Skeletal muscle tissue (tissue), 4 donors: ENCODE data around the gene KRT222. TPM values are rescaled to one million over a fixed set of nuclear protein-coding genes. Genes with fewer than 3 reads are reported as not detected.

ENCODE experiments used
- H3K27ac ChIP-seq: one replicate; pipeline ENCODE4 v1.7.0; 2013; ENCODE audit warnings: mild to moderate bottlenecking, low read depth, low read length, inconsistent platforms
- H3K27me3 ChIP-seq, 3 donors: one replicate each; pipeline ENCODE4 v1.7.0; 2013; ENCODE audit warnings: low read length in 3 of 3; ENCODE audit not compliant: control insufficient read depth in 3 of 3, insufficient read depth in 3 of 3
- H3K36me3 ChIP-seq, 3 donors: one replicate each; pipeline ENCODE4 v1.7.0; 2013; ENCODE audit warnings: low read length in 3 of 3; ENCODE audit not compliant: control insufficient read depth in 3 of 3, insufficient read depth in 3 of 3
- H3K4me1 ChIP-seq, 3 donors: one replicate each; pipeline ENCODE4 v1.7.0; 2013; ENCODE audit warnings: low read length in 3 of 3, mild to moderate bottlenecking in 3 of 3; ENCODE audit not compliant: control insufficient read depth in 3 of 3, insufficient read depth in 3 of 3
- H3K4me3 ChIP-seq, 3 donors: one replicate each; pipeline ENCODE4 v1.7.0; 2013; ENCODE audit warnings: low read length in 3 of 3
- H3K9ac ChIP-seq, 3 donors: one replicate each; pipeline ENCODE4 v1.7.0; 2013; ENCODE audit warnings: low read length in 3 of 3, mild to moderate bottlenecking in 3 of 3, moderate library complexity in 2 of 3, low read depth in 1 of 3
- H3K9me3 ChIP-seq, 3 donors: one replicate each; pipeline ENCODE4 v1.7.0; 2013; ENCODE audit warnings: low read length in 3 of 3; ENCODE audit not compliant: control insufficient read depth in 3 of 3
- total RNA-seq: library from RNA; depleted of rRNA; stranded (reverse); fragments of >200 nt; gene quantifications from one replicate; pipeline ENCODE4 v1.2.3, GENCODE V29; 2014
- donor health status: Osteomylitis.

KRT222 gene
- total RNA-seq, 1 donor from 2014 or later, result 0.52 TPM

DNA sequence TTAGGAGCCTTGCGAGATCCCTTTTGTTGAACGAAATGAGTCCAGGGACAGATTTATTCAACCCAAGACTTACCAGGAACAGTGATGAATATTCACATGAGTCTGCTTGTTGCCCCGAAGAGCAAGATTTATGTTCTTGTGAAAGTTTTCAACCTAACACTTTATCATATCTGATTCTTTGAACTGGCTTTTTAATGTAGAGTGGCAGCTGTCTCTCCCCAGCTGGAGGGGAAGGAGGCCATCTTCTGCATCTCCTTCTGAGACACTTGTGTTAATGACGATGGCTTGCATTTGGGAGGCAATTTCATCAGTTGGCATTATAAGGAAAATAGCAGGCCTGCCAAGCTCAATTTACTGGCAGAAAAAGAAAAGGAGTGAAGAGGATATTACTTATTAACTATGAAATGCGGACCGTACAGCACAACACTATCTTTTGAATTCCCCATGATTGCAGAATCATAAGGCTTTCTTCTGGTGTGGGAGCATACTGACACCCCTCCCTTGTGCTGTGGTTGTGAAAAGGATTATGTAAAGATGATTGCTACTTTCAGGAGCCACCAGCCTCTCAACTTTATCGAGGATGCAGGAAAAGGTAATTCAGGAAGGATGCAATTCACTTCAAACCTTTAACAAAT is 53.0 kb downstream of the KRT222 start:
- H3K4me3 ChIP-seq, result no peak overlapping the region
- H3K27ac ChIP-seq, result no peak overlapping the region
- peaks cover 20 to 34% (median 26%) of the 10 kb centered on the region in 3 donors for H3K27me3 ChIP-seq
- H3K9me3 ChIP-seq, result no peaks in the 10 kb centered on the region
- no peak overlapping the region for H3K9ac ChIP-seq
- peaks cover 0 to 3% (median 3%) of the 10 kb centered on the region in 3 donors for H3K4me1 ChIP-seq
- no peaks in the 10 kb centered on the region for H3K36me3 ChIP-seq

DNA sequence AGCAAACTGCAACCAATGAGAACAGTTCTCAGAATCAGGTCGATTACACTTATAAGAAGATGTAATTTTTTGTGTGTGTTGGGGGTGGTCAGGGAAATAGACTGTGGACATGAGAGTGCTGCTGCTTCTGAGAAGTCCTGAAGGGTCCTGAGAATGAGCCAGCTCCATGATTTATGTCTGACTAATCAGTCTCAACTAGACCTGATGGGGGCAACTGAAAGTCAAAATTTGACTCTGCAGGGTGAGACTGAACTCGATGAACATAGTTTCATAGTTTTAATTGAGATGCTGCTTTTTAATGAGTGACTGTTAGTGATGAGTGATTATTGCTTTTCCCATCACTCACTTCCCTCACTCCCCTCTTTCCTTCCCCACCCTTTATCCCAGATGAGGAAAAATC is 54.6 kb downstream of the KRT222 start:
- Histone ChIP-seq H3K27ac (no peak overlapping the region), H3K9me3 (no peaks in the 10 kb centered on the region), H3K27me3 (peaks cover 14 to 21% (median 18%) of the 10 kb centered on the region in 3 donors), H3K9ac (no peak overlapping the region), H3K4me1 (peaks cover 0 to 3% (median under 1%) of the 10 kb centered on the region in 3 donors), H3K36me3 (no peaks in the 10 kb centered on the region), H3K4me3 (no peak overlapping the region)

DNA sequence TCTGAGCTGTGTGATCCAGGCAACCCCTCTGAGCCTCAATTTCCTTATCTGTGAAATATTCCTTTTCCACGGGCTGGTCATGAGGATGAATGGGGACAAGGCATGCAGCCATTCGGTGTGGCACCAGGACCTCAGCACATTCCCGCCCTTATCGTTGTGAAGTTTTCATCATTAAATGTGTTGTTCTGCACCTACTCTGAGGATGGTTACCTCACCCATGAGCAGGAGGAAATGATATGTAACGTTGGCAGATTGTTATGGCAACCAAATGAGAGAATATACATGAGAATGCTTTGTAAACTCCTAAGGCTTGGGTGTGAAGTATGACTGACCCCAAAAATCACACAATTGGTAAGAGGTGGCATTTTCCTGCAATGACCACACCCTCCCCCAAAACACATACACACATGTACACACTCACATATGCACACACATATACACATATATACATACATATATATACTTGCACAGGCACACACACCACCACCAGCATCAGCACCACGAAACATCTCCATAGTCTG is 56.9 kb downstream of the KRT222 start:
- H3K9ac ChIP-seq, result no peak overlapping the region
- H3K4me3 ChIP-seq, result no peak overlapping the region
- H3K27ac ChIP-seq, result no peak overlapping the region
- H3K36me3 ChIP-seq, result no peaks in the 10 kb centered on the region
- H3K9me3 ChIP-seq, result no peaks in the 10 kb centered on the region
- peaks cover 3 to 4% (median 4%) of the 10 kb centered on the region in 3 donors for H3K27me3 ChIP-seq
- H3K4me1 ChIP-seq, result no peaks in the 10 kb centered on the region

DNA sequence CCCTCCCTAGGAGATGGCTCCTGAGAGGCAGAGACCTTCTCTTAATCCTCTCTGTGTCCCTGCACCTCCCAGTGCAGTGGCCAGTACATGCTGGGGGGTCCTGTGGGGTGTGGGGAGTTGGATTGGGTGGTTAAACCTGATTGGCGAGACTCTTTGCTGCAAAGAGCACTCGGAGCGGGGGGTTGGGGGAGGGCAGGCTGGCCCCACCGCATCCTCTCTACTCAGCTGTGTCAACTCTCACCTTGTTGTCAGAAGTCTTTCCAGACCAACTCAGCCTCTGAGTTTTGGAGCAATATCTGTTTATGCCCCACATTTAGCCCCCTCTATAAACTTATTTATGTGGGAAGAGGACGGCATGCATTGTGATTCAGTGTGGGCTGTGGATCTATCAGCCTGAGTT is 57.3 kb downstream of the KRT222 start:
- Histone ChIP-seq H3K9ac (no peak overlapping the region), H3K4me1 (no peaks in the 10 kb centered on the region), H3K36me3 (no peaks in the 10 kb centered on the region), H3K27me3 (peaks cover 0 to 3% (median 0%) of the 10 kb centered on the region in 3 donors), H3K27ac (no peak overlapping the region), H3K4me3 (no peak overlapping the region), H3K9me3 (no peaks in the 10 kb centered on the region)

DNA sequence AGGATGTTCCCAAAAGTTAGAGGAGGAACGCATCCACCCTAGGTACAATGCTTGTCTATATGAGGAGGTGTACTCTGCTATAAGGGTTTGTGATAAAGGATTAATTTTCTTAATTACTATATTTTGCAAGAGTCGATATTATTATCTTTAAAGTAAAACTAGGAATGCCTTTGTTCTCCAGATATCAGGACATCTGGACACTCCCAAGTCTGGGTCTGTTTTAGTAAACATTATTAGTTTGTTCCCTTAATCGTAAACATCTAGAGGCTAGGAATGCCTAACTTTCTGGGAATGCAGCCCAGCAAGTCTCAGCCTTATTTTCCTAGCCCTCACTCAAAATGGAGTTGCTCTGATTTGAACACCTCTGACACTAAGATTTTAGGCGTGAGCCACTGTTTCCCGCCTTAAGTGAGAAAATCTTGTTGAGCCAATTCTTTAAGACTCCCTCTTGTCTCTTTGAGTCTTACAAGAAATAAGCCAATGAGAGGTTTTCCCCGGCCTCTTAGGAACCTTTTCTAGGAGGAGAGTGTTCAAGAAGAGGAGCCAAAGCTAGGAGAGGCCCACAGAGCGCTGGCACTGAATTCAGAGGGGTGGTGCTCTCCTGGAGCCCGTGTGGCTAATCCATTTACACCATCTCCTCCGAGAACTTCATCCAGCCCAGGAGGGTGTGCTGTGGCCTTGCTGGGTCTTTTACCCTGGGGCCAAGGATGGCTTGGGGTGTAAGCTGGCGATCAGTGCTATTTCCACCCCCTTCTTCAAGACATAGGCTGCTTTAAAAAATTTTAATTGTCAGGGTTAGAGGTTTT is 58.2 kb downstream of the KRT222 start:
- Histone ChIP-seq H3K9me3 (no peaks in the 10 kb centered on the region), H3K27me3 (peaks cover 0 to 3% (median 0%) of the 10 kb centered on the region in 3 donors), H3K9ac (no peak overlapping the region), H3K27ac (no peak overlapping the region), H3K4me1 (no peaks in the 10 kb centered on the region), H3K4me3 (no peak overlapping the region), H3K36me3 (no peaks in the 10 kb centered on the region)

DNA sequence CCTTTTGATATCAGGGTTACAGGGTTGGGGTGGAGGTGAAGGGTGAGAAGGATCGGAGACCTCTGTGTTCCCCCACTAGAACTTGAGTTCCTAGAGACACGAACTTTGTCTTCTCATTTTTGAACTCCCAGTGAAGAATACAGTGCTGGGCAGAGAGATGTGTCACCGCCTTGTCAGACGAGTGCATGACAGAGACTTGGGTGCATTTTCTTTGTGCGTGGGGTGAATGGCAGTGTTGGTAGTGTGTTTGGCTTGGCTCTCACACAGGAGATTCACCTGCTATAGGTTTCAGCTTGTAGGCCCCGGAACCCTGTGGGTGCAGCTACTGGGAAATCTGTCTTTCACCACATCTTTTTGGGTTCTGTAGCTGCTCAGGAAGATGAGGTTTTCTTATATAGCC is 59.7 kb downstream of the KRT222 start:
- Histone ChIP-seq H3K36me3 (no peaks in the 10 kb centered on the region), H3K27me3 (peaks cover 0 to 3% (median 0%) of the 10 kb centered on the region in 3 donors), H3K27ac (no peak overlapping the region)

More for the DNA sequence above, 59.7 kb downstream of the KRT222 start:
- H3K9ac ChIP-seq, result no peak overlapping the region
- no peaks in the 10 kb centered on the region for H3K4me1 ChIP-seq
- no peaks in the 10 kb centered on the region for H3K9me3 ChIP-seq
- H3K4me3 ChIP-seq, result no peak overlapping the region

Other genes starting within 250 kb of the KRT222 start
- gene TOP2A, start 247.3 kb downstream of the KRT222 start, total RNA-seq, result 21.4 TPM
- 76.2 TPM for gene IGFBP4, start 221.7 kb downstream of the KRT222 start, total RNA-seq
- not detected for gene TNS4, start 163.6 kb downstream of the KRT222 start, total RNA-seq
- 1.0 TPM for gene CCR7, start 99.7 kb downstream of the KRT222 start, total RNA-seq
- gene SMARCE1, start 17.4 kb downstream of the KRT222 start, total RNA-seq, result 66.3 TPM
- gene KRT24, start 38.6 kb upstream of the KRT222 start, total RNA-seq, result not detected
- not detected for gene KRT25, start 90.2 kb upstream of the KRT222 start, total RNA-seq
- not detected for gene KRT26, start 107.0 kb upstream of the KRT222 start, total RNA-seq
- gene KRT27, start 117.4 kb upstream of the KRT222 start, total RNA-seq, result not detected
- gene KRT28, start 134.8 kb upstream of the KRT222 start, total RNA-seq, result not detected
- 2.6 TPM for gene KRT10, start 157.4 kb upstream of the KRT222 start, total RNA-seq
- gene KRT12, start 202.0 kb upstream of the KRT222 start, total RNA-seq, result not detected
- not detected for gene KRT20, start 220.1 kb upstream of the KRT222 start, total RNA-seq